Coronary artery (tissue), 2 donors: ENCODE data around the gene MAML3.
A peak's percentile ranks its signal among the peaks of the same experiment; 100 is the strongest.

Experiments
- DNase-seq: peaks from one replicate; pipeline ENCODE4 v3.0.0-alpha.2; 2017; ENCODE audit warnings: low spot score
- H3K27ac ChIP-seq, 2 donors: fragments of 200-600 bp; sonication (generic); one replicate each; pipeline ENCODE4 v1.5.1; 2016 to 2019
- H3K4me3 ChIP-seq: fragments of 200-600 bp; sonication (generic); 2 replicates; pipeline ENCODE4 v1.5.1; 2016; ENCODE audit warnings: mild to moderate bottlenecking, moderate library complexity
- CTCF ChIP-seq: fragments of 200-600 bp; sonication (generic); IDR thresholded peaks from one replicate; pipeline ENCODE4 v1.5.1; 2019; ENCODE audit warnings: antibody characterized with exemption

The MAML3 gene

GRCh38 chr4:140150886-140151698 is 2.9 kb downstream of the MAML3 start:
- DNase-seq = peak; percentile 93
- TF ChIP-seq CTCF = no peak
- Histone ChIP-seq H3K4me3 (peak overlapping the region; percentile 93), H3K27ac (peak overlapping the region; percentile 97 to 99)

GRCh38 chr4:140150636-140150885 is 3.4 kb downstream of the MAML3 start:
- H3K27ac ChIP-seq = peak overlapping the region; percentile 97 to 99
- no peak for TF ChIP-seq CTCF
- peak overlapping the region; percentile 93 for H3K4me3 ChIP-seq
- DNase-seq = no peak

GRCh38 chr4:140149846-140150635 is 3.9 kb downstream of the MAML3 start:
- DNase-seq = peak; percentile 85
- peak overlapping the region; percentile 97 to 99 for H3K27ac ChIP-seq
- H3K4me3 ChIP-seq = peak overlapping the region; percentile 93
- no peak for TF ChIP-seq CTCF

- TF ChIP-seq CTCF = no peak
- H3K4me3 ChIP-seq = no peak overlapping the region
- H3K27ac ChIP-seq = no peak overlapping the region
- no peak for DNase-seq
These were observed 9.9 kb downstream of the MAML3 start for GRCh38 chr4:140144050-140144449.

GRCh38 chr4:140141210-140141835 is 12.7 kb downstream of the MAML3 start:
- no peak for TF ChIP-seq CTCF
- Histone ChIP-seq H3K27ac (no peak overlapping the region), H3K4me3 (no peak overlapping the region)
- DNase-seq = no peak

GRCh38 chr4:140140566-140140965 is 13.4 kb downstream of the MAML3 start:
- no peak overlapping the region for H3K27ac ChIP-seq
- no peak overlapping the region for H3K4me3 ChIP-seq
- no peak for DNase-seq
- no peak for TF ChIP-seq CTCF
